T-helper 2 cell treated with Interferon-gamma antibody and Interleukin-4, amounts not matched to agents 100 ng/mL and 5 ng/mL, for 36 hours (primary cell): Measurements from ENCODE around the gene ASIC3. TPM values are rescaled to one million over a fixed set of nuclear protein-coding genes. Genes with fewer than 3 reads are reported as not detected.

Experiments
- intact Hi-C: fragments of 100-400 bp; cut with micrococcal nuclease; formaldehyde crosslinking; loops from one replicate; pipeline ENCODE4 v1.15.1; 2023
- total RNA-seq: library from RNA; stranded (reverse); gene quantifications from 2 replicates; pipeline ENCODE4 v1.2.3, GENCODE V29; 2022

Gene ASIC3
- total RNA-seq, result 6.0 and 6.6 TPM in 2 replicates

- intact Hi-C loops, result no loop called here
Observed at GRCh38 chr7:151047976-151048815, at the start of gene ASIC3. ASIC3 (plus strand) TSS chr7:151048531; CDS start chr7:151048886, 355 bp downstream.

- intact Hi-C loops, result no loop called here
Observed at GRCh38 chr7:150999001-150999400, 49.3 kb upstream of the ASIC3 start.

- intact Hi-C loops, result no loop called here
Observed at GRCh38 chr7:150999497-151000230, 48.7 kb upstream of the ASIC3 start.

- intact Hi-C loops, result no loop called here
Observed at GRCh38 chr7:151000897-151001495, 47.3 kb upstream of the ASIC3 start.

GRCh38 chr7:151001546-151001945, 46.8 kb upstream of the ASIC3 start:
- intact Hi-C loops, result no loop called here

- intact Hi-C loops, result no loop called here
Observed at GRCh38 chr7:151003572-151003971, 44.8 kb upstream of the ASIC3 start.

GRCh38 chr7:151005566-151005965, 42.8 kb upstream of the ASIC3 start:
- intact Hi-C loops, result no loop called here

- intact Hi-C loops, result no loop called here
Observed at GRCh38 chr7:151006590-151007300, 41.6 kb upstream of the ASIC3 start.

GRCh38 chr7:151007469-151007898, 40.8 kb upstream of the ASIC3 start:
- intact Hi-C loops, result no loop called here

- intact Hi-C loops, result loop anchor here (2.0 kb wide), 1 partner anchor 15 kb away; no protein-coding TSS in a partner anchor
Observed at GRCh38 chr7:151008143-151008510, 40.2 kb upstream of the ASIC3 start.

GRCh38 chr7:151008511-151009323, 39.6 kb upstream of the ASIC3 start:
- intact Hi-C loops, result loop anchor here (2.0 kb wide), 1 partner anchor 16 kb away; no protein-coding TSS in a partner anchor

GRCh38 chr7:151009327-151010036, 38.8 kb upstream of the ASIC3 start:
- intact Hi-C loops, result loop anchor here (2.0 to 5.0 kb wide), 4 partner anchors 17 to 333 kb away; partner anchors contain the start of genes CDK5, KCNH2, NUB1 and SLC4A2

GRCh38 chr7:151010037-151010306, 38.4 kb upstream of the ASIC3 start:
- intact Hi-C loops, result loop anchor here (5.0 kb wide), 3 partner anchors 33 to 332 kb away; partner anchors contain the start of genes CDK5, KCNH2, NUB1 and SLC4A2

- intact Hi-C loops, result loop anchor here (5.0 kb wide), 3 partner anchors 33 to 332 kb away; partner anchors contain the start of genes CDK5, KCNH2, NUB1 and SLC4A2
Observed at GRCh38 chr7:151010307-151011096, 37.8 kb upstream of the ASIC3 start.

- intact Hi-C loops, result loop anchor here (5.0 kb wide), 3 partner anchors 34 to 331 kb away; partner anchors contain the start of genes CDK5, KCNH2, NUB1 and SLC4A2
Observed at GRCh38 chr7:151011097-151011409, 37.3 kb upstream of the ASIC3 start.

GRCh38 chr7:151011616-151012015, 36.7 kb upstream of the ASIC3 start:
- intact Hi-C loops, result loop anchor here (5.0 kb wide), 3 partner anchors 34 to 331 kb away; partner anchors contain the start of genes CDK5, KCNH2, NUB1 and SLC4A2

- intact Hi-C loops, result loop anchor here (5.0 kb wide), 3 partner anchors 35 to 330 kb away; partner anchors contain the start of genes CDK5, KCNH2, NUB1 and SLC4A2
Observed at GRCh38 chr7:151012031-151012692, 36.2 kb upstream of the ASIC3 start.

- intact Hi-C loops, result loop anchor here (1.0 to 5.0 kb wide), 4 partner anchors 15 to 329 kb away; partner anchors contain the start of genes ABCB8, CDK5, KCNH2 and NUB1
Observed at GRCh38 chr7:151012911-151013347, 35.4 kb upstream of the ASIC3 start.
